Measurements from ENCODE around the gene LILRA2. TPM values are rescaled to one million over a fixed set of nuclear protein-coding genes. Genes with fewer than 3 reads are reported as not detected.
"Not testable (repeated sequence)": the region's sequence is repeated elsewhere in the genome, so short reads cannot be mapped to it uniquely, and the experiment has no call there.

Gene LILRA2
- polyA plus RNA-seq, 4 donors = 0.34 to 1.1 (median 1.1) TPM; not detected in 1

DNA sequence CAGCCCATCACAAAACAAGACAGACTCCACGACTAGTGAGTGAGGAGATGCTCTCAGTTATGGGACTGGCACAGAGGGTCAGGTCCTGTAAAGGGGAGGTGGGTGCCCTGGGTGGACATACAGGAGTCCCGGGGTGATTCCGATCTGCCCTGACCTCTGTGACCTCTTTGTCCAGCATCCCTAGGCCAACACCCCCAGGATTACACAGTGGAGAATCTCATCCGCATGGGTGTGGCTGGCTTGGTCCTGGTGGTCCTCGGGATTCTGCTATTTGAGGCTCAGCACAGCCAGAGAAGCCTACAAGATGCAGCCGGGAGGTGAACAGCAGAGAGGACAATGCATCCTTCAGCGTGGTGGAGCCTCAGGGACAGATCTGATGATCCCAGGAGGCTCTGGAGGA, 13.4 kb downstream of the LILRA2 start:
- Histone ChIP-seq H3K27ac (ENCODE audit: low read depth in 1 of 3, low read length in 2 of 3) (no peak overlapping the region), H3K4me1 (ENCODE audit: control insufficient read depth in 3 of 3, insufficient read depth in 2 of 3, low read depth in 1 of 3, low read length in 2 of 3) (no peaks in the 10 kb centered on the region)

DNA sequence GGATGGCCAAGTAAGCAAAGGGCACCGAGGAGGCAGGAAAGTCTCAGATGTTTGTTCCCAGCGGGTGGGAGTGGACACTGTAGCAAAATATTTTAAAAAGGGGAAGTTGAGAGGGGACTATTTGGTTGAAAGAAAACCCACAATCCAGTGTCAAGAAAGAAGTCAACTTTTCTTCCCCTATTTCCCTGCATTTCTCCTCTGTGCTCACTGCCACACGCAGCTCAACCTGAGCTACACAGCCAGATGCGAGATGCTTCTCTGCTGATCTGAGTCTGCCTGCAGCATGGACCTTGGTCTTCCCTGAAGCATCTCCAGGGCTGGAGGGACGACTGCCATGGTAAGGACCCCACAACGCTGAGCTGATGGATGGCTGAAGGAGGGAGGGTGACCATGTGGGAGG, 19.9 kb downstream of the LILRA2 start, which contains the start of gene LILRA1:
Gene LILRA1, plus strand, starts transcription at position 188 of the 400 bp plus-strand sequence. CDS start 613 bp downstream, outside the sequence.
- not testable (repeated sequence) for DNase-seq; H3K36me3 ChIP-seq (ENCODE audit: control insufficient read depth in 3 of 3, insufficient read depth in 2 of 3, low read depth in 1 of 3, low read length in 3 of 3); FAIRE-seq; H3K27ac ChIP-seq (ENCODE audit: low read depth in 1 of 3, low read length in 2 of 3); H3K9me3 ChIP-seq (ENCODE audit: control insufficient read depth in 2 of 2, insufficient read depth in 1 of 2, low read depth in 1 of 2, low read length in 1 of 2); H3K4me3 ChIP-seq (ENCODE audit: low read depth in 1 of 3, low read length in 3 of 3); H3K4me1 ChIP-seq (ENCODE audit: control insufficient read depth in 3 of 3, insufficient read depth in 2 of 3, low read depth in 1 of 3, low read length in 2 of 3); H3K27me3 ChIP-seq (ENCODE audit: control insufficient read depth in 3 of 3, insufficient read depth in 3 of 3, low read length in 3 of 3)
- 51 to 64% (median 62%) methylated on average over 6 of the region's 6 CpGs for WGBS, 3 donors

More for the DNA sequence above, 13.4 kb downstream of the LILRA2 start:
- DNase-seq = no peak
- FAIRE-seq = no peak
- 62 to 71% (median 67%) methylated on average over 7 of the region's 7 CpGs for WGBS, 3 donors
- peaks cover 0 to 4% (median 0%) of the 10 kb centered on the region in 3 donors for H3K27me3 ChIP-seq (ENCODE audit: control insufficient read depth in 3 of 3, insufficient read depth in 3 of 3, low read length in 3 of 3)
- no peaks in the 10 kb centered on the region for H3K36me3 ChIP-seq (ENCODE audit: control insufficient read depth in 3 of 3, insufficient read depth in 2 of 3, low read depth in 1 of 3, low read length in 3 of 3)
- H3K4me3 ChIP-seq (ENCODE audit: low read depth in 1 of 3, low read length in 3 of 3) = no peak overlapping the region
- H3K9me3 ChIP-seq (ENCODE audit: control insufficient read depth in 2 of 2, insufficient read depth in 1 of 2, low read depth in 1 of 2, low read length in 1 of 2) = peaks cover 0 to 6% of the 10 kb centered on the region in 2 donors

DNA sequence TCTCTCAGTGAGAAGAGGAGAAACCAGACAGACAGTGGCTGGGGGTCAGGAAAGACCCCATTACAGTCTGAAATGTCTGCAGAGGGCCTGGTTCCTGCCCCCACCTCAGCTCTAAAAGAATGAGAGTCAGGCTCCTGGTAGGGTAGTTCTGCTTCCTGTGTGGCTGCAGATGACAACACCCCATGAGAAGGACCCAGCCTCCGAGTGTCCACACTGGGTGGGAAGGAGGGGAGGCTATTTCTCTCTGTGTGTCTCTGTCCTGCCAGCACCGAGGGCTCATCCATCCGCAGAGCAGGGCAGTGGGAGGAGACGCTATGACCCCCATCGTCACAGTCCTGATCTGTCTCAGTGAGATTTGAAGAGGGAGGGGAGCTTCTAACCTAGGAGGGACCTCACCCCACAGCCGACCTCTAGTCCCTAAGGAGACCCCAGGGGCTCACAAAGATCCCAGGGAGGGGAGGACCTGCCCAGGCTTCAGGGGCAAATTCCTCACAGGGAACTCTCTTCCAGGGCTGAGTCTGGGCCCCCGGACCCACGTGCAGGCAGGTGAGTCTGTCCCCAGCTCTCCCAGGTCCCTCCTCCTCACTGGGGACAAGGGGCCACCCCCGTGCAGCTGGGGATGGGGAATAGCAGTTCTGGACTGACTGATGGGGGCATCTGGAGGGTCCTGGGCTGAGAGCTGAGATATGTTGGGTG, 20.5 kb downstream of the LILRA2 start:
- H3K9me3 ChIP-seq (ENCODE audit: control insufficient read depth in 2 of 2, insufficient read depth in 1 of 2, low read depth in 1 of 2, low read length in 1 of 2); FAIRE-seq; H3K36me3 ChIP-seq (ENCODE audit: control insufficient read depth in 3 of 3, insufficient read depth in 2 of 3, low read depth in 1 of 3, low read length in 3 of 3); H3K4me1 ChIP-seq (ENCODE audit: control insufficient read depth in 3 of 3, insufficient read depth in 2 of 3, low read depth in 1 of 3, low read length in 2 of 3); H3K27ac ChIP-seq (ENCODE audit: low read depth in 1 of 3, low read length in 2 of 3); H3K27me3 ChIP-seq (ENCODE audit: control insufficient read depth in 3 of 3, insufficient read depth in 3 of 3, low read length in 3 of 3); H3K4me3 ChIP-seq (ENCODE audit: low read depth in 1 of 3, low read length in 3 of 3); DNase-seq: not testable (repeated sequence)
- WGBS, 3 donors = 45 to 68% (median 63%) methylated on average over 8 to 9 of the region's 9 CpGs

DNA sequence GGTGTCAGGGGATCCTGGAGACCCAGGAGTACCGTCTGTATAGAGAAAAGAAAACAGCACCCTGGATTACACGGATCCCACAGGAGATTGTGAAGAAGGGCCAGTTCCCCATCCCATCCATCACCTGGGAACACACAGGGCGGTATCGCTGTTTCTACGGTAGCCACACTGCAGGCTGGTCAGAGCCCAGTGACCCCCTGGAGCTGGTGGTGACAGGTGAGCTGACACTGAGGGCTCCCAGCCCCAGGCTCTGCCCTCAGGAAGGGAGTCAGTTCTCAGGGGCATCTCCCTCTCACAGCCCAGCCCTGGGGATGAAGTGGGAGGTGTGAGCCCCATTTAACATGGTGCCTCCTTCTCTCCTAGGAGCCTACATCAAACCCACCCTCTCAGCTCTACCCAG, 21.1 kb downstream of the LILRA2 start:
- FAIRE-seq = no peak
- no peaks in the 10 kb centered on the region for H3K4me1 ChIP-seq (ENCODE audit: control insufficient read depth in 3 of 3, insufficient read depth in 2 of 3, low read depth in 1 of 3, low read length in 2 of 3)
- no peaks in the 10 kb centered on the region for H3K36me3 ChIP-seq (ENCODE audit: control insufficient read depth in 3 of 3, insufficient read depth in 2 of 3, low read depth in 1 of 3, low read length in 3 of 3)
- no peak for DNase-seq
- H3K27me3 ChIP-seq (ENCODE audit: control insufficient read depth in 3 of 3, insufficient read depth in 3 of 3, low read length in 3 of 3) = peaks cover 0 to 4% (median 0%) of the 10 kb centered on the region in 3 donors
- H3K9me3 ChIP-seq (ENCODE audit: control insufficient read depth in 2 of 2, insufficient read depth in 1 of 2, low read depth in 1 of 2, low read length in 1 of 2) = peaks cover 0 to 8% of the 10 kb centered on the region in 2 donors
- WGBS, 3 donors = 89 to 95% (median 90%) methylated on average over 5 of the region's 5 CpGs
- H3K4me3 ChIP-seq (ENCODE audit: low read depth in 1 of 3, low read length in 3 of 3) = no peak overlapping the region
- H3K27ac ChIP-seq (ENCODE audit: low read depth in 1 of 3, low read length in 2 of 3) = no peak overlapping the region

DNA sequence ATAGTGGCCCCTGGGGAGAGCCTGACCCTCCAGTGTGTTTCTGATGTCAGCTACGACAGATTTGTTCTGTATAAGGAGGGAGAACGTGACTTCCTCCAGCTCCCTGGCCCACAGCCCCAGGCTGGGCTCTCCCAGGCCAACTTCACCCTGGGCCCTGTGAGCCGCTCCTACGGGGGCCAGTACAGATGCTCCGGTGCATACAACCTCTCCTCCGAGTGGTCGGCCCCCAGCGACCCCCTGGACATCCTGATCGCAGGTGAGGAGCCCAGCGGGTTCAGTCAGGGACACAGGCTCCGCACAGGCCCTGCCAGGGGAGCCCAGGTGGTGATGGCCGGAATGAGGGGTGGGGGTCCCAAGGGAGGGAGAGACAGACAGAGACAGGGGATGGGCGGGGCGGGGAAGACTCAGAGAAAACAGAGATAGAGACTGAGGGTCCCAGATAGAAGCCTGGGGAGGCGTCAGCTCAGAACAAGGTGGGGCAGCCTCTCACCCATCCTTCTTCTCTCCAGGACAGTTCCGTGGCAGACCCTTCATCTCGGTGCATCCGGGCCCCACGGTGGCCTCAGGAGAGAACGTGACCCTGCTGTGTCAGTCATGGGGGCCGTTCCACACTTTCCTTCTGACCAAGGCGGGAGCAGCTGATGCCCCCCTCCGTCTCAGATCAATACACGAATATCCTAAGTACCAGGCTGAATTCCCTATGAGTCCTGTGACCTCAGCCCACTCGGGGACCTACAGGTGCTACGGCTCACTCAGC, 22.3 kb downstream of the LILRA2 start:
- not testable (repeated sequence) for H3K4me1 ChIP-seq (ENCODE audit: control insufficient read depth in 3 of 3, insufficient read depth in 2 of 3, low read depth in 1 of 3, low read length in 2 of 3); H3K4me3 ChIP-seq (ENCODE audit: low read depth in 1 of 3, low read length in 3 of 3); H3K36me3 ChIP-seq (ENCODE audit: control insufficient read depth in 3 of 3, insufficient read depth in 2 of 3, low read depth in 1 of 3, low read length in 3 of 3); DNase-seq; H3K27ac ChIP-seq (ENCODE audit: low read depth in 1 of 3, low read length in 2 of 3); FAIRE-seq; H3K9me3 ChIP-seq (ENCODE audit: control insufficient read depth in 2 of 2, insufficient read depth in 1 of 2, low read depth in 1 of 2, low read length in 1 of 2); H3K27me3 ChIP-seq (ENCODE audit: control insufficient read depth in 3 of 3, insufficient read depth in 3 of 3, low read length in 3 of 3)
- 82 to 86% (median 83%) methylated on average over 24 to 26 of the region's 26 CpGs for WGBS, 3 donors

DNA sequence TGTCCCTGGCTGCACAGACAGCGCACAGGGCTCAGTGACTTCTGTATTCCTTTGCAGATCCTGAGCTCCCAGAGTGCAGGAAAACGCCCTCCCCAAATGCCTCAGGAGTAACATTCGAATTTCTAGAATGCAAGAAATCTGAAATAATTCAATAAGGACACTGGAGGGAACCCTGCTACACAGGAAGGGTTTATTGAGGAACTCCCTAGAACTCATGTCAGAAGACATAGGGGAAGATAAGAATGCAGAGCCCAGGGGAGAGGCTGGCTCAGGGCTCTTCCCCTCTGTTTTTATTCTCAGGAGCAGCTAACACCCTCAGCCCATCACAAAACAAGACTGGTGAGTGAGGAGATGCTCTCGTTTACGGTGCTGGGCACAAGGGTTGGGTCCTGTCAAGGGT, 26.6 kb downstream of the LILRA2 start:
- Histone ChIP-seq H3K27me3 (ENCODE audit: control insufficient read depth in 3 of 3, insufficient read depth in 3 of 3, low read length in 3 of 3) (peaks cover 0 to 4% (median 0%) of the 10 kb centered on the region in 3 donors), H3K4me3 (ENCODE audit: low read depth in 1 of 3, low read length in 3 of 3) (no peak overlapping the region), H3K27ac (ENCODE audit: low read depth in 1 of 3, low read length in 2 of 3) (no peak overlapping the region), H3K9me3 (ENCODE audit: control insufficient read depth in 2 of 2, insufficient read depth in 1 of 2, low read depth in 1 of 2, low read length in 1 of 2) (no peaks in the 10 kb centered on the region), H3K36me3 (ENCODE audit: control insufficient read depth in 3 of 3, insufficient read depth in 2 of 3, low read depth in 1 of 3, low read length in 3 of 3) (no peaks in the 10 kb centered on the region), H3K4me1 (ENCODE audit: control insufficient read depth in 3 of 3, insufficient read depth in 2 of 3, low read depth in 1 of 3, low read length in 2 of 3) (no peaks in the 10 kb centered on the region)
- no peak for DNase-seq
- WGBS, 3 donors = 59 to 68% (median 59%) methylated on average over 5 of the region's 5 CpGs
- FAIRE-seq = no peak

DNA sequence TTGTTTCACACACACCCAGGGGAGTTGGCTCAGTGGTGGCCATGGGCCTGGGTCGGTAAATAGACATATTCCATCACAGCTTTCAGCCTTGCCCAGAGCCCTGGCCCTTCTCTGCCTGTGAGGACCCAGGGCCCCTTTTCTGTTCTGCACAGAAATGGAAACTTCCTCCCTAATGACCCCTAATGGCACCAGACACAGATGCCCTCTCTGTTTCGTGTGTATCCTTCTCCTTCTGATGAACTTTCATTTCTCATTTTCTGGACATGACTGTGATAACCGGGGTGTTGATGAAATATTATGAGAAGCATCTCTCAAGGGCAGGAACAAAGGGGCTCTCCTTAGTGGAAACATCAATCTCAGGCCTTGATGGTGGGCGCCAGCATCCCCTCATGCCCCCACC, 32.6 kb downstream of the LILRA2 start:
- H3K36me3 ChIP-seq (ENCODE audit: control insufficient read depth in 3 of 3, insufficient read depth in 2 of 3, low read depth in 1 of 3, low read length in 3 of 3) = no peaks in the 10 kb centered on the region
- WGBS, 3 donors = 51 to 63% (median 52%) methylated on average over 4 of the region's 4 CpGs
- no peak overlapping the region for H3K4me3 ChIP-seq (ENCODE audit: low read depth in 1 of 3, low read length in 3 of 3)
- no peak overlapping the region for H3K27ac ChIP-seq (ENCODE audit: low read depth in 1 of 3, low read length in 2 of 3)
- FAIRE-seq (no peak), DNase-seq (no peak)
- peaks cover 0 to 25% of the 10 kb centered on the region in 2 donors for H3K9me3 ChIP-seq (ENCODE audit: control insufficient read depth in 2 of 2, insufficient read depth in 1 of 2, low read depth in 1 of 2, low read length in 1 of 2)
- no peaks in the 10 kb centered on the region for H3K27me3 ChIP-seq (ENCODE audit: control insufficient read depth in 3 of 3, insufficient read depth in 3 of 3, low read length in 3 of 3)
- no peaks in the 10 kb centered on the region for H3K4me1 ChIP-seq (ENCODE audit: control insufficient read depth in 3 of 3, insufficient read depth in 2 of 3, low read depth in 1 of 3, low read length in 2 of 3)

DNA sequence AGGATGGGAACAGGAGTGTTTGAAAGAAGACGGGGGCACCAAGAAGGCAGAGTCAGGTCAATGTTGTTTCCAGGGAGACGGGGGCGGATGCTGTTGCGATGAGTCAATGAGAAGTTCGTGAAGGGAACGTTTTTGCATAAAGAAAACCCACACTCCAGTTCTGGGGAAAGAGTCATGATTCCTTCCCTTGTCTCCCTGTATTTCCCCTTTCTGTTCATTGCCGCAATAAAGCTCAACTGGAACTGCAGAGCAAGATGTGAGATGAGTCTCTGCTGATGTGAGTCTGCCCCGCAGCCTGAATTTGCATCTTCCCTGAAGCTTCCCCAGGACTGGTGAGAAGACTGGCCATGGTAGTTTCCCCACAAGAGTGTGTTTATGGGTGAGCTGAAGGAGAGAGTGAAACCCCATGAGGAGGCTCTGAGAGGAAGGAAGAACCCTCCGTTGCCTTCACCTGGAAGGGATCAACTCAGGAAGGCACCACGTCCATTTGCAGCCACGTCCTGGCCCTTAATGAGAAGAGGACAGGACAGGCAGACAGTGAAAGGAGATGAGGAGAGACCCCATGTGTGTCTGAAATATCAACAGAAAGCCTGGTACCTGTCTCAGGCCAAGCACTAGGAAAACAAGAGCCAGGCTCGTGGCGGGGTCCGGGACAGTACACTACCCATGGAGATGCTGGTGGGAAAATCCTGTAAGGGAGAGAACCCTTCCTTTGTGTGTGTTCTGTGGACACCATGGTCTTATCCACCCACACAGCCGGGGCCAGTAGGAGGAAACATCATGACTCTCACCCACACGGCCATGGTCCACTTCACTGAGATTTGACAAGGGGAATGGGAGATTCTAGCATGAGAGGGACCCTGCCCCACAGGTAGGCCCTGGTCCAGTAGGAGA, 33.5 kb downstream of the LILRA2 start:
- WGBS, 3 donors = 70 to 77% (median 71%) methylated on average over 16 of the region's 16 CpGs
- Histone ChIP-seq H3K9me3 (ENCODE audit: control insufficient read depth in 2 of 2, insufficient read depth in 1 of 2, low read depth in 1 of 2, low read length in 1 of 2) (peaks cover 0 to 25% of the 10 kb centered on the region in 2 donors), H3K27me3 (ENCODE audit: control insufficient read depth in 3 of 3, insufficient read depth in 3 of 3, low read length in 3 of 3) (no peaks in the 10 kb centered on the region), H3K27ac (ENCODE audit: low read depth in 1 of 3, low read length in 2 of 3) (no peak overlapping the region), H3K36me3 (ENCODE audit: control insufficient read depth in 3 of 3, insufficient read depth in 2 of 3, low read depth in 1 of 3, low read length in 3 of 3) (no peaks in the 10 kb centered on the region), H3K4me3 (ENCODE audit: low read depth in 1 of 3, low read length in 3 of 3) (no peak overlapping the region), H3K4me1 (ENCODE audit: control insufficient read depth in 3 of 3, insufficient read depth in 2 of 3, low read depth in 1 of 3, low read length in 2 of 3) (no peaks in the 10 kb centered on the region)
- FAIRE-seq (no peak), DNase-seq (no peak)
